HK-2 (cell line): ENCODE results near the gene LAPTM5.
A peak's percentile ranks its signal among the peaks of the same experiment; 100 is the strongest.
"Not testable (repeated sequence)": the region's sequence is repeated elsewhere in the genome, so short reads cannot be mapped to it uniquely, and the experiment has no call there.

Experiments used
- DNase-seq: peaks from one replicate; pipeline ENCODE4 v3.0.0-alpha.2; 2018; ENCODE audit not compliant: unreplicated experiment

Gene LAPTM5

DNA sequence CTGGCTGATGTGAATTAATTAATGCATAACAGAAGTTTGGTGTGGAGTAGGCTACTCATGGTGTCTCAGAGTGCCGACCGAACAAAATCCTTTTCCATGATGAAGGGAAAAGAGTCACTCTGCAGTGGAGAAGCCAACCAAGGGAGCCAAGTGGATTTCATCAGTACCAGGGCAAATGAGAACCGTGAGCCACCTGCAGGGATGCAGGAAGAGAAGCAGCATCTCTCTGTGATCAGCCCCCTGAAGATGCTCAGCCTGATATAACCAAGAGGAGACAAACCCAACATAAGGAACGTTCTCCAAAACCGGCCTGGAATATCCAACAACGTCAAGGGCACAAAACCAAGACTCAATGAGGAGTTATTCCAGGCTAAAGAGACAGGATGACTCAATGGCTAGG is 13.4 kb upstream of the LAPTM5 start:
- no peak for DNase-seq

DNA sequence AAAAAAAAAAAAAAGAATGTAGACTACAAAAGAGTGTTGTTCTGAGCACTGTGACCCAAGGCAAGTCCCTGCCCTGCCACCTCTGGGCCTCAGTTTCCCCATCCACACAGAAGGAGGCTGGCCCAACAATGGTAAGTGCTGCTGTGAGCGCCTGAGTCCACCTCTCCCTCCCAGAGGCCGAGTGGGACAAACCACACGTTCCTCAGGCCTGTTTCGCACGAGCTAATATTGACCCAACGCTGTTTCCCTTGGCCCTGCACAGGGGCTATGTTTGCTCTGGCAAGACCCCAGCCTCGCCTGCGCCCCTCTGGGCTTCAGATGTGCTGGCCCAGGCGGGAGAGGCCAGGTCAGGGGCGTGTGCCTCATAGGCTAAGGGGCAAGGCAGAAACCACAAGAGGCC is 12.6 kb upstream of the LAPTM5 start:
- DNase-seq, result no peak

DNA sequence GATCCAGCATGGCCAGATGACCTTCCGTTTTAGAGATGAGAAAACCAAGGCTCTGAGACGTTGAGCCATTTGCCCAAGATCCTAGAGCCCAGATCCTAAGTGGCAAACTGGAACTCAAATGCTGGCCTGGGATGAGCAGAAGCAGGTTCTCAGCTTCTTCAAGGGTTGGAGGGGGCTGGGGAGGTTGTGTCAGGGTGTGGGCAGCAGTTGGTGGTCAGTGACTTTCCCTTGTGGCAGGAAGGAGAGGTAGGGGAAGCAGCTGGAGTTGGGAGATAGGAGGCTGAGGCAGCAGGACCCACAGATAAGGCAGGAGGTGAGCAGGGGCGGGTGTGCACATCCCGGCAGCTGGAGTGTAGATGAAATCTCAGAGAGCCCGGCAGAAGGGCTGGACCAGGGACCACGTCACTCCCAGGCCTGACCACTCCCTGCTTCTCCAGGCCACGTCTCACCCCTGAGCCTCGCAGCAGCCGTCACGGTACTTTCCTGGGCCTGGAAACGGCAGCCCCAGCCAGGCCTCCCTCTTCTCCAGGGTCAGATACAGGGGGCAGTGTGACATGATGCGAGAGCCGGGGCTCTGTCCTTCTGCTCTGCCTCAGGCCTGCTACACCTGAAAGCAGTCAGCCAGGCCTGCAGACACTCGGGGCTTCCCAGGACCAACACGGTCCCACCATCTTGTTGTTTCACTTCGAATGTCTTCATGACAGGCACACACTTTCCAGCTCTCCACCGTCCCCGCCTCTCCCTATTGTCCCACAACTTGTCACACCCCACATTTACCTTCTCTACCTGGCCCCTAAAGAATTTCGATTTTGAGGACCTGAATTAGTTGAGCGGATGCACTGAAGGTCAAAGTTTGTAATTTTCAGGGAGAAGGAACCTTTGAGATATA is 11.5 kb upstream of the LAPTM5 start:
- no peak for DNase-seq

DNA sequence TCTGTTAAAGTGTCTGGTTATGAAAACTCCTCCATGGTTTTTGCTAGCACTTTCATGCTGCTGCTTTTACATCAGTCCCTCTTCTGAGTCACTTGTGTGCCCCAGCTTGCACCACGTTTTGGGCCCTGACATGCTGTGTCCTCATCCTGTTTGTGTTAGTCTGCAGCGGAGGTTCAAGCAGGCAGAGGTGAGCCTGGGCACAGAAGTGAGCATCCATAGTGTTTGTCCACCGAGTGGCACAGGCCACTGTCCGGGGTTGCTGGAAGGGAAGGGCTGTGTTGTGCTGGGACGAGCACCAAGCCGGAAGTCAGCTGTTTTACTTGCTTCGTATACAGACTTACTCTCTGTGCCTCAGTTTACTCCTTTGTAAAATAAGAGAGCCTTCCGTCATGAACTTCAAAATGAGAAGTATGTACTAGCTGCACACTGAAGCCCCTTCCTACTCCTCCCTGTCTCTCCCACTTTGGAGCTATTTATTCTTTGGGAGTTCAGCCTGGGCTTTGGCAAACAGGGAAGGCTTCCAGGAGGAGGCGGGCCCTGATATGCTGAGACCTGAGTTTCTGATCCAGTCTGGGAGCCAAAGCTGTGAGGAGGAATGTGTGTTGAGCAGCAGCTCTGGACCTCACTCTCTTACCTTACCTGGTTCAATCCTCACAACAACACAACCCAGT is 10.7 kb upstream of the LAPTM5 start:
- no peak for DNase-seq

DNA sequence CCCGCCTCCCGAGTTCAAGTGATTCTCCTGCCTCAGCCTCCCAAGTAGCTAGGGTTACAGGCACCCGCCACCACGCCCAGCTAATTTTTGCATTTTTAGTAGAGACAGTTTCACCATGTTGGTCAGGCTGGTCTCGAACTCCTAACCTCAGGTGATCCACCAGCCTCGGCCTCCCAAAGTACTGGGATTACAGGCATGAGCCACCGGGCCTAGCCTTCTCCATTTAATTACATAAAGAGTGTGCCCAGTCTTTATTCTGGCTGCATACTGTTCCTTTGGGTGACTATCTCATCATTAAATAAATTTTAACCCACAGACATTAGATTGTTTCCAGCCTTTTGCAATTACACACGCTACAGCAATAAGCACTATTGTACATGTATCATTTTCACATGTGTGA is 9.4 kb upstream of the LAPTM5 start:
- DNase-seq, result not testable (repeated sequence)

DNA sequence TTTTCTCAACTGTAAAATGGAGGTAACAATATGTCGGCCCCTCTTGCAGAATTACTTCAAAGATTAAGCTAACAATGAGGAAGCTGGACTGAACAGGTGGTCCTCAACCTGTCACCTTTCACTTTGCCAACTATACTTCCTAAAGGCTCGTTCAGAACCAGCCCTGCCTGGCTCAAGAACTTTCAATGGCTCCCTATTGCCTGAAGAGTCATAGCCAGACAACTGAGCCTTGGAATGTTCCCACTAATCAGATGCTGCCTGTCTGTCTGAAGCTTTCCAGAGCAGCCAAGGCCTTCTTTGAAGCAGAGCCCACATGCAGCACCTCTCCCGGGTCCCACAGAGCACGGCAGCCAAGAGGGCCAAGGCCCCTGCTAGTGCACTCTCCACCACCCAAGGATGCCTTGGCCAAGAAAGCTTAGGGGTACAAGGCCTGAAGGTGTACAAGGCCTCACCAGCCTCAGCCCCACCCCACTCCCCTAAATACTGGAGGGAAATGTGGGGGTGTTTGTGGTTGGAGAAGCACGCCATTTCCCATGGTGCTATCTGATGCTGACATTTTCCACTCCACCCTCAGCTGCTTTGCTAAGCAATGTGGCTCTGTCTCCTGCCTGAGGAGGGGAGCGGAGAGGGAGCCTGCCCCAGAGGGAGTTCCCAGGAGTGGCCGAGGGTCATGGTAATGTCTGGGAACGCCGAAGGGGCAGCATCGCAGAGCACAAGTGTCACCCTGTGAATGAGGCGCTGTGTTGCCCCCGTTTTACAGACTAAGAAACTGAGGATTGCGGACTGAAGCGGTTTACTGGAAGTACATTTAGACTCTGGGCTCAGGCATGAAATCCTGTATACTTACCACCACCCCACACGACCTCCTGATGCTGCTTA is 8.2 kb upstream of the LAPTM5 start:
- DNase-seq, result no peak

DNA sequence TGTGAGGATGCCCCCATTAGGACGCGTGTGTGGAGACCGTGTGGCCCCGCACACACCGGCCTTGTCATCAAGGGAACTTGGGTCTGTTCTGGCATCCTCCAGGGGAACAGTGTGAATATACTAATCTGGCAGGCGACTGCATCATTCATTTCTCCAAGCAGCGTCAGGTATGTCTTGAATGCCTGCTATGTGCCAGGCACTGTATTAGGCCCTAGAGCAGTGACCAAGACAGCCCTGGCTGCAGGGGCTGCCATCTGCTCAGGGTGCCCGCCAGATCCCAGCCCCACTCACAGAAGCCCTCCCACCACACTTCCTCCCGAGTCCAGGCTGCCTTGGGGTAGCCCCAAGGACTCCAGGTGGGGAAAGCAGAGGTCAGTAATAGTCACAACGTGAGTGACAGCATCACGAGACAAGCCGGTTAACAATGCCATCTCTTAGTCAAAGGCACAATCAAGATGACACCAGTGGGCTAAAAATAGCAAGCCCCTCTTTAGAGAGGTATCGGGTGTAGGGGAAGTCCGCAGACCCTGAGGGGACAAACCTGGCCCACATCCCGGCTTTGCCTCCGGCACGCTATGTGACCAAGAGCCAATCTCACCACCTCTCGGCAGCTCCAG is 7.5 kb upstream of the LAPTM5 start:
- no peak for DNase-seq

DNA sequence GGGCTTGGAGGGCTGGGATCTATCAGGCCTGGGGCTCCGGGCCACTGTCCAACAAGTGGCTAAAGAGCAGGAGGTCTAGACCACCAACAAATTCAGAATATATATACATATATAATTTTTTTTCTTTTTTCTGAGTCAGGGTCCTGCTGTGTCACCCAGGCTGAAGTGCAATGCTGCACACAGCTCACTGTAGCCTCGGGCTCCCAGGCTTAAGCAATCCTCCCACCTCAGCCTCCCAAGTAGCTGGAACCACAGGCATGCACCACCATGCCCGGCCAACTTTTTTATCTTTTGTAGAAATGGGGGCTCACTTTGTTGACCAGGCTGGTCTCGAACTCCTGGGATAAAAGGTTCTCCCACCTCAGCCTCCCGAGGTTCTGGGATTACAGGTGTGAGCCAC is 6.8 kb upstream of the LAPTM5 start:
- DNase-seq, result no peak

DNA sequence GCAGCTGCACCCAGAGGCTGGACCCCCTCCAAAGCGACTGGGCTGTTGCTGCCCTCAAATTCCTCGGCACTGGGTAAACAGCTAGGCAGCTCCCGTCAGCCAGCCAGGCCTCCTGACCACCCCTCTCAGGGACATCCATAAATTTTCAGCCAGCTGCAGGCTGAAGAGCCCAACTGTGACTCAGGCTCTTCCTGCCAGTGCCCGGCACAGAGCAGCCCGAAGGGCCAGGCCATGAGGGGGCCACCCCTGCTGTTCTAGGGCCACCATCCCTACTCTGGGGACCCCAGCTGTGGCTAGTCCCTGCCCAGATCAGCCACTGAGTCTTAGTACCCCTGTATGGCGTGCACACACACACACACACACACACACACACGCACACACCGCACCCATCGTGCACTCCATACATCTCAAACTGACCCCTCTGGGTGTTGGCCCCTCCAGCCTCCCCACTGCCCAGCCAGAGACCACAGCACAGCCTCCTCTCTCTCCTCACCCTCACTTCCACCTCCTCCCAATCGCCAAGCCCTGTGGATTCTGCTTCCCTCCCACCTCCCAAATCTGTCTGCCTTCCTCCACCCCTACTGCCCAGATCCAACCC is 6.2 kb upstream of the LAPTM5 start:
- no peak for DNase-seq

DNA sequence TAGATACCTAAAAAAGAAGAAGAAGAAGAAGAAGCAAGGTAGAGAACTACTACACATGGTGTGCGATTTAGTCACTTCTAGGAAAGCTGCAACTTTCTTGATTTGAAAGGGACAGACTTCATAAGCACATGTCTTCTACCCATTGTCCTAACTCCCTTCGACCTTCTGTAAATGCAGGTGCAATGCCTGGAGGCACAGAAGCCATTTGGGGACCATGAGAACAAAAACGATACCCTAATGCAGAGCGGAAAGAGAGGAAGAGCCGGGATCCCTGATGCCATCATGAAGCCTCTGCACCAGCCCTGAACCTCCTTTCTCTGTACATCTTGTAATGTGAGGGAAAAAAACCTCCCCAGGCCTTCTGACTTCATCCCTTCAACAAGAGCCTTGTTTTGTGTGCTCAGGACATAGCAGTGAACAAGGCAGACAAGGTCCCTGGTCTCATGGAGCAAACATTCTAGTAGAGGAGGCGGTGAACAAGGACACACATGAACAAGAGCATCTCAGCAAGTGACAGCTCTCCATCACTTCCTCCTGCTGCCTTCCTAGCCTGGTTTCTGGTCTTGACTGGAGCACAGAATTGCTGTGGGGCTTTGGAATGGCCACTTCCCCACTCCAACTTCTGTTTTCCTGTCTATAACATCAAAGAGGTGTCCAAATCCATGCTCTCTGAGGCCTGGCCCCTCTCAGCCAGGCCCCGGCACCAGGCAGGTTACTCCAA is 5.5 kb upstream of the LAPTM5 start:
- no peak for DNase-seq

DNA sequence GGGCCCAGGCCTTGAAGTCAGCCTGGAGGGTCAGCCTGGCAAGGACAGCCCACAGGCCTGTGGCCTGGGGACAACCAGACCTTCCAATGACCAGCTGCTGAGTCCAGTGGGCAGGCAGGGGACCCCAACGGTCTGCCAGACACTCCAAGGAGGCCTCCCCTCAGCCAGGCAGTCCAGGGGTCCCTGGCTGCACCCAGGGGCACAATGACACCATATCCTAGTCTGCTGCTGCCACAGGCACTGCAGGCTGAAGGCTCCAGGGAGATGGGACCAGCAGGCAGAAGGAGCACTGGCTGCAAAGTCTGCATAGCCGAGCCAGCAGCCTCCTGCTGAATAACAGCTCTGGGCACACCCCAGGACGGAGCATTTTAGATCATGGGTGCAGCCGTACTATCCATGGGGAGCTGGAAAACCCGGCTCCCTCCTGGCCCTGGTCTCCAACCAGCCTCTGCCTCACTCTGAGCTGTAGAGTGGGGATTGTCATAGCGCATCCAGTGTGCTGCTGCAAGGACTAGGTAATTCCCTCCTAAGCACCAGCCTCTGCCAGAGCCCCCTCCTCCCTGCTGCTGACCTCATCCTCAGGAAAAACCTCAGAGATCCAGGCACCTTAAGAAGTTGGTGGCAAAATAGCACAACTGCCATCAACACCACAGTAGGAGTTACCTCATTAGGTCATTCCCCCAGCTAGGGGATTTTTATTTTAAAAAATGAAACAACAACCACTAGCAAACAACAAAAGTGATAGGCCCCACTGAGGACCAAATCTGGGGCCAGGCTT is 4.8 kb upstream of the LAPTM5 start:
- no peak for DNase-seq

DNA sequence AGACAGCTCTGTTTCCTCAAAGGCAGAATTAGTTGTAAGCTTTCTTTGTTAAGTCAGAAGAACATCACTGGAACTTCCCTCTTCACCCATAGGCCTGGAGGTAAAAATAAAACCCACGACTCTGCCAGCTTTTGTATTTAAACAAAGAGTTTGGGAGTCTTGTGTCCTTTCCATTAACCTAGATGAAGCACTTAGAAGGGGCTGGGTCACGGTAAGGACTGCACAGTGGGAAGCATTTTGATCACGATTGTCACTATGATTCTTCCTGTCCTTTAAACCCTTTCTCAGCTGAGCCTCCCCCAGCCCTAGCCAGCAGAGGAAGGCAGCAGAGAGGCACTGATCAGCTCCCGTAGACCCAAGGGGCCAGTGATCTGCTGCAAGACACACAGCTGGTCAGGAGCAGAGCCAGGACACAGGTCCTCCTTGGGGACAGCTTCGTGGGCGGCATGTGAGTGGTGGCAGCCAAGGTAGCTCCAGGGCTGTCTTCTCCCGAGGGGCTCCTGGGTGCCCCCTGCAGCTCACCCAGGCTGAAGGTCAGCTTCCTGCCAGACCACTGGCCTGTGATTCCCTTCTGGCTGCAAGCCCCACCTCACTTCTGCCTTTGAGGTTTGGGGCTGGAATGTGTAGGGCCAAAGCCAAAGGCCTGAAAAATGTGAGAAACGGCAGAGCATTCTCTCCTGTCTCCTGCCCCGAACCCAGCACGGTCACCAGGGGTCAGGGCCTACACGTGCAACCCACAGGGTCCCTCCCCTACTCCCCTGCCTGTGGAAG is 4.0 kb upstream of the LAPTM5 start:
- DNase-seq, result no peak

DNA sequence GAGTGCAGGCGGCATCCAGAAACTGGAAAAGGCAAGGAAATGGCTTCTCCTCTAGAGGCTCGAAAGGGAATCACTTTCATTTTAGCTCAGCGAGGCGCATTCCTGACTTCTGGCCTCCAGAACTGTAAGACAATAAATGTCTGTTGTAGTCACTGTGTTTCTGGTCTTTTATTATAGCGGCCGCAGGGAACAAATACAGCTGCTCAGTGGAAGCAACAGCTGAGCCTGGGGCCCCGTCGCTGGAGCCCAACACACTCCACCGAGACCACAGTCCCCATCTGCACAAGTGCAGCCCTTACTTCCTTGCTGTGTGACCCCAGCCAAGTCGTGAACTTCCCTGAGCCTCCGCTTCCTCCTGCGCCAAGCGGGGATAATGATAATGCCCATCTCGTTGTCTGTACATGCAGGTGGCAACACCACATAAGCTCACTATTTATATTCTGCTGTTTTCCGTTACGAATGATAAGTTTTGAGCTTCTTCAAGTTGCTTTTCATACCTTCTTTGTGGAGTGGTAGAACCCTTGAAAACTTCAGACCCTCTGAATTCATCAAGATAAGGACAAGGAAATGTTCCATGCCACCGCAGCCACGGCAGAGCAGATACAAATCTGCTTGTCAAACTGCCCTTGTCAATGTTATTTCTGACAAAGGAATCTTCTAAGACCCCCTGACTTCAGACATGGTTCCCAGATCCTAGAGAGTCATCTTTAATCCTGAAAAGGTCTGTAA is 3.2 kb upstream of the LAPTM5 start:
- DNase-seq, result no peak

DNA sequence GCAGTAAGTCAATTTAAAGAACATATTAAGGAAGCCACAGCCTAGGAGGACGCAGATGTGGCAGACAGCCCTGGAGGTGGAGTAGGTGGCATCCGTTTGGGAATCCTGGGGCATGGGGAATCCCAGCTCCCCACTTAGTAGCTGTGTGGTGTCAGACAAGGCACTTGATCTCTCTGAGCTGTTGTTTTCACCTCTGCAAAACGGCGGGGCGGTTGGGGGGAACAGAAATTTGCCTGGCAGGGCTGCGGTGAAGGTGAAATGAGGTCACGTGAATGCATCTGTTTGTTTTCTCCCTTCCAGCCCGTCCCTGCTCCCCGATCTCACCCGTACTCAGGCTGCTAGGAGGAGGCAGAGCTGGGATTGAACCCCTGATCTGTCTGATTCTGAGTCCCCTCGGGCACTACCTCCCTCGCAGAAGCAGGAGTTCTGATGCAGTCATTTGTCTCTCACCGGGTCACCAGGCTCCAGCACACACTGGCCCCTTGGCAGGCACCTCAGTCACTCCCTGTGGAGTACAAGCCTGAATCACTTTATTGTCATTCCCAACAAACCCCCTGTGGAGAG is 2.2 kb upstream of the LAPTM5 start:
- no peak for DNase-seq

DNA sequence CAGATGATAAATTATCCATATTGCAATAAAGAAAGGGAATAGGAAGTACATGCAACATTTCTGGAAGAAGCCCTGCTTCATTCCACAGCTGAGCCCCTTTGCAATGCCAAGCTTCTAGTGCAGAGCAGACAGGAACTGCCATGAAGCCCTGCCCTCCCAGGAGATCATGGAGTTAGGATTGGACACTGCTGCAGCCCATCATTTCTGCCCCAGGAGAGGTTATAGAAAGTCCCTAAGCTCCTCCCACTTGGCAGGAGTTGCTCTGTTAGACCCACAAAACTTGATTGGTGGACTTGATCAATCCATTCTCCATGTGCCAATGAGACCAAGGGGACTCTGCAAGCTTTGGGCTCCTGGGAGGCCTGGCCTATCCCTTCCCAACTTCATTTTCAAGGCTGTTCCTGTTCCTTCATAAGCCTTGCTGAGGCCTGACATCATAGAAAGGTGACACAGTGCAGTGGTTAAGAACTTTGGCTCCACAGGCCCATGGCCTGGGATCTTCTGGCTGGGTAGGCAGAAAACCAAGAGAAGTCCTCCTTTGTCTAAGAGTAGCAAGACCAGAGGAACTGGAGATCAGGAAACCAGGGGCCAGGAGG is 1.3 kb upstream of the LAPTM5 start:
- no peak for DNase-seq

DNA sequence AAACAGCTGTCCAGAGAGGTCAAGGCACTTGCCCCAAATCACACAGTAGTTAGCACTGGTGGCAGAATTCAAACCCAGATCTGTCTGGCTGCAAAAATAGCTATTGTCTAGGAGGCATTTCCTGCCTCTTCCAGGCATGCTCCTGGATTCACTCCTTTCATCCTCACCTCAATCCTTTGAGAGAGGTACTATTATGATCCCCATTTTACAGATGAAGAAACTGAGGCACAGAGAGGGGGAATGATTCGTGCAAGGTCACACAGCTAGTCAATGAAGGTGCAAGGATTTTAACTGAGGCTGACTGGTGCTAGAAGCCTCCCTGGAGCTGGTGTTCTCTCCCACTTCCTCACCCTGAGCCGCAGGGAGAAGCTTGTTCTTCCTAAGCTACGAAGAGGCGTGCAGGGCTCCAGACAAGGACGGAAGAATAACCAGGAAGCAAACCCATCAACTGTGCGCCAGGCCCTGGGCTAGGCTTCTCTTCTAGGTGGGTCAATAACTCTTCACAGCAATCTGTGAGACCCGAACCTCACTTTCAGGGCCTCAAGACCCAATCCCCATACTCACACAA is 631 bp upstream of the LAPTM5 start:
- no peak for DNase-seq

DNA sequence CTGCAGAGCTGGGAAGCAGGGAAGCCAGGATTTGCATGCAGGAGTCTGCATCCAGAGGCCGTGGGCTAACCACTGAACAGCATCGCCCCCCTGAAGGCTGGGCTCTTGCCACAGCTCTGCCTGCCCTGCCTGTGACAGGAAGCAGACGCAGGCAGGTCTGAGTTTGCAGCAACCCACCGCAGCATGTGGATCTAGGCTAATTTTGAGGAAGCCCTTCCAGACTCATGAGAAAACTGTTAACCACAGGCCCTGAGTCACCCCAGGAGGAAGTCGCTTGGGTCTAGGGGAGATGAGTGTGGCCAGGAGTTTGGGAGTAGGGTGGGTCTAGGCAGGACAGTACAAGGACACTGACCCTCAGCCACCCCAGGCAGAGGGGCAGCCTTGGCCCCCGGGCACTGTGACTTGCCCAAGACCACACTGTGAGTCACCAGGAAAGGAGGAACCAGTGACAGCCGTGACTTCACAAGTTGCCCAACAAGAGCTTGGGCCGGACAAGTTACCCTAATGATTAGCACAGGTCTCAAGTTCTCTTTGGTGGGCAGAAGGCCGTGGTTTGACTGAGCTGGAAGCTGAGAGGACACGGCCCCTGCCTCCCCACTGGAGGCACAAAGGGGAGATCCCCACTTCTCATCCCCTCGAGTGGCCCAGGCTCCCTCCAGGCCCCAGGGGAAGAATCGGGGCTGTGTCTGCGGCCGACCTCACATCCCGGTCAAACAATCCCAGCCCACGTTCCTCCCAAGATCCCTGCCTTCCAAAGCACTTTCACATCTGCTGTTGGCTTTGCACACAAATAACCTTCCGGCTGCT is 826 bp downstream of the LAPTM5 start:
- peak; percentile 63 for DNase-seq
